TTC549 (cell line): Measurements from ENCODE around the gene CCDC157.

Source experiments
- FAIRE-seq: peaks from 2 replicates; lab custom pipeline; 2012; peaks lifted over from hg19 to GRCh38; lab: Jason Lieb, UNC

Gene CCDC157

DNA sequence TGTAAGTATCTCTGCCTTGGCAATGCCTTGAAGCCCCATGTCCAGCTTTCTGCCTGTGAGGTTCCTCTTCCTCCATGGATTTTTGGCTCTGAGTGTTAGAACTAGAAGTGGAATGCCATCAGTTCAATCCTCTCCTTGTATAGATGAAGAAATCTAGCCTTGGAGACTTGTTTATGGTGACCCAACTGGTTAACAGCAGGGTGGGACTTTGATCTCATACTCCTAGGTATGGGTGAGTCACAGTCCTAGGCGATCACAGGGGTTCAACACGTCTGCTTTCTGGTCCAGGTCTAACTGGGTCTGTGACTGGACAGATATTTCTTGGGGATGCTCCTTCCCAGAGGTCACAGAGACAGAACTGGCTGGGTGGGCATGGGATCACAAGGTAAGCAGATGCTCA is 59.6 kb downstream of the CCDC157 start:
- no peak for FAIRE-seq

GRCh38 chr22:30416837-30417236 is 60.0 kb downstream of the CCDC157 start:
- no peak for FAIRE-seq

DNA sequence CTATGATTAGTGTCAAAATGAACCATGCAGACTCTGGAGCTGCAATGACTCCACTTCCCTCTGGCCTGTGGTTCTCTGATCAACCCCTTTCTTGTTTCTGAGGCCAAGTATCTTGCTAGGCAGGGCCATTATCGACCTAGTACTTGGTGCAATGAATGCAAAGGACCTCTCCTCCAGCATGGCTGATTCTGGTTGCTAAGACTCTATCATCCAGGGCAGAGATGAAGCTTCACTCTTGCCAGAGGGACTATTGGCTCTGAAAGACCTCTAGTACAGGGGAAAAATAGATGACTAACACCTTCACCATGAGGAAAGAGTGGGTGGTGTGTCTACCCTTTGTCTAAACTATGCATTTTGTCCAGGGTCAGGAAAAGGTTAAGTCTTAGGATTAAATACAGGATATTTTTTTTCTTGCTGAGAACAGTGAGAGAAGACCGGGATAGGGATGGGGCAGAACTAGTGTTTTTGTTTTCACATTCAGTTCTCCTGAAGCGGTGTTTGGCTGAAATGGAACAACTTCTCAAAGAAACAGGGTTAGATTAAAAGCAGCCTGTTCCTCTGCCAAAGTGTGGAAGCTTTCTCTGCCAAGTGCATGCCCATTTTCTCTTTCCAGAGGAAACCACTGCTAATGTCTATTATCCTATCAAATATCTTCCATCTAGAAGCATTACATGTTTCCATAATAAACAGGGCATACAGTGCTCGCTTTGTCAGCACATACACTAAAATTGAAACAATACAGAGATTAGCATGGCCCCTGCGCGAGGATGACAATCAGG is 63.7 kb downstream of the CCDC157 start:
- no peak for FAIRE-seq

GRCh38 chr22:30421695-30422480 is 65.1 kb downstream of the CCDC157 start:
- FAIRE-seq = no peak

DNA sequence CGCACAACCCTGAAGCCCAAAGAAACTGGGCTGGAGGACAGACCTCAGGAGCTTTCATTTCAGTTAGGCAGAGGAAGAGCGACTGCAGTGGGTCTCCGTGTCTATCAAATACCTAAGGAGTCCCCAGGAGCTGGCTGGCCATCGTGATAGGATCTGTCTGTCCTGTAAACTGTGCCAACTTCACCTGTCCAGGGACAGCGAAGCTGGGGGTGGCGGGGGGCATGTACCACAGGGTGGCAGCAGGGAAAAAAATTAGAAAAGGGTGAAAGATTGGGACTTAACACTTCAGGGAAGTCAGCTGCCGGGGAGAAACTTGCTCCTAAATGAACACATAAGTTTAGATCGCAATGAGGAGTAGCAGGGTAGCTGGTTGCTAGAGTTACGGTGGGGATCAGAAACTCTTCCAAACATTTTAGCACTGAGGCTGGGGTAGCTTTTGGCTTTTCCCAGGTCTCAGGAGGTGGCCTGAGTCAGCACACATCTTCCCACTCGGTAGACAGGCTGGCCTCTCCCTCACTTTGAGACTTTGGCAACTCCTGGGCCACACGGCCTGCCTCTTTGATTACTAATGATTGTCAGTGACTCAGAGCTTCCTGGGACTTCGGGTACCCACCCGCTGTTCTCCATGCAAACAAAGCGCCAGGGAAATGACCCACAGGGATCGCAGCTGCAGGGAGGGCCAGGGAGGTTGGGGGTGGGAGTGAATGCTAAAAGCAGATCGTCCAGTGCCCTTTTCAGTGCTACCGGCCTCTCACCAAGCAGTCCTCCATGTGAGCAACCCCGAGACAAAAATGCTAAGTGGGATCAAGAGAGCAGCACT is 65.9 kb downstream of the CCDC157 start:
- no peak for FAIRE-seq

- no peak for FAIRE-seq
Measured at GRCh38 chr22:30423301-30423958, 66.6 kb downstream of the CCDC157 start.

DNA sequence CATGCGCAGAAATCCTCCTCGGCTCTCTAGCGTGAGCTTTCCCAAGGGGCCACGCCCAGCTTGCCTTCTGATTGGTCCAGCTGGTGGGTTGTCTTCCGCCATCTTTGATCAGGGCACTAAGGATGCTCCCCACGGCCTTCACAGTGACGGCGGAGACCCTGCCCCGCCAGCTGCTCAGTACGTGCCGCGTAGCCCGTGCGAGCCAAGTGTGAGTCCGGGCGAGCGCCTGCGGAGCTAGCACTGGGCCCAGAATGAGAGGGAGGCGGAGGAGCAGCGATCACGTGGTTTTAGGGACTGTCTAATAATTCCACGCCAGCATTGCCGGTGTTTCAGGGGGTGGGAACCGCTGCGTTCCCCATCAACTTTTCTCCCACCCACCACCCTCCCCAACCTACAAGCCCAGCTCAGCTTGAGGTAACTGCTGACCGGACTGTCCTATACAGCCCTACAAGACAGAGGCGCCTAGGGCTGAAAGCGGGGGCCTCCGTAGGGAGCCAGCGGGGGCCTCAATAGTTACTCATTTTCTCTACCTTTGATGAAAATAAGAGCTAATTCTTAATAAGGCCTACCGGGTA is 67.2 kb downstream of the CCDC157 start:
- peak; percentile 69 for FAIRE-seq

DNA sequence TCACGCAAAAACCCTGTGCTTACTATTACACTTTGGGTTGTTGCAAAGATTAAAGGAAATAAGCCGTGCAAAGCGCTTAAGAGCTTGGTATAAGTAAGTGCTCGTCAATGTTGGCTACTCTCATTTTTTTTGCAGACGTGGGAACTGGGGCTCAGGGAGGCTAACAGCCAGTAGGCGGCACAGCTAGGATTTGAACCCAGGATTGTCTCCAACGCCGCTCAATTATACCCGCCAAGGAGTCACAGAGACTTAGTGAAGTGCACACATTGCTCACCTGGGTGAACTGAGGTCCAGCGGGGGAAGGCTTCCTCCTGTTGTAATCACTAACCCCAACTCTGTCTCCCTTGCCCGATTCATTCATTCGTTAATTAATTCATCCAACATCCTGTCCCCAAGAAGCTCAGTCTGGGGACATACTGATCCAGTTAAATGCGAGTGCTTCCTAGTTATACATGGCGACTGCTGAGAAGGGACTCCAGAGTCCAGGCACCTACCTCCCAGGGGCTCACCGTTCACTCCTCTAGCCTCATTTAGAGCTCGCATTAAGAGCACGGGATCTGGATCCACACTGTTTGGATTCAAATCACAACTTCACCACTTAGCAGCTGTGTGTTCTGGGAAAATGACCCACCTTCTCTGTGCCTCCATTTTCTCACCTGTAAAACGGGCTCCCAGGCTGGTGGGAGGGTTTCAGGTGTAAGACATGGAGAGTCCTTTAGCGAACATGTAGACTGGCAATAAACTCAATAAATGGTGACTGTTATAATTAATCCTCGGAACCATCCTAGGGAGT is 67.9 kb downstream of the CCDC157 start:
- no peak for FAIRE-seq

- no peak for FAIRE-seq
Measured at GRCh38 chr22:30425327-30425615, 68.5 kb downstream of the CCDC157 start.

DNA sequence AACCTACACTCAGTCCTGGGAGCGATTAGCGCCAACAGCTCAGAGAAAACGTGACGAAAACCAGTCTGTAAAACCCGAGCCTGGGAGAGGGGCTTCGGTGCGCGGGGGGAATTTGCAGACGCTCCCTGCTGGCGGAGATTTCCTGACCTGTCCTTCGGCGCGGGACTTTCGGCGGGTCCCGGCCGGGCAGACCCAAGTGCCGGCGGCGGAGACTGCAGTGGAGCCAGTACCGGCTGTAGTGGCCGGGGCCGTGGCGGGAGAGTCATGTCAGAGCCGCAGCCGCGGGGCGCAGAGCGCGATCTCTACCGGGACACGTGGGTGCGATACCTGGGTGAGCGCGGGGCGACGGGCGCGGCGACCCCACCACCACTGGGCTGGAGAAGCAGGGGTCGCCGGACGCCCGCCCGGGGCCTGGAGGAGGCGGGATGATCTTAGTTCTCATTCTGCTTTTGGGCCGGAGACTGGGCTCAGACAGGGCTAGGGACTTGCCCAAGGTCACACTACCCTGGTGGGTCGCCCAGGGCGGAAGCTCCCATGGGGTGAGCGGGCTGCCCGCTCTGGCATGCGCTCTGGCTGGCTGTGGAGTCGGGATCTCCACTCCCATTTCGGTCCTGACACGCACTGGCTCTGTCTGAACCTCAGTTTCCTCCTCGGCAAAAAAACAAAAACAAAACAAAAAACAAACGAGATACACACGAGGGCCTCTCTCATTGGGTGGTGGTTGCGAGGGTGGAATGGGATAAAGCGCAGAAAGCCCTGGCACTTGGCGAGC is 69.0 kb downstream of the CCDC157 start, which contains the start of gene MTFP1:
TSS of gene MTFP1 (plus strand) at position 153 of the 772 bp plus-strand sequence. CDS start at position 265, 112 bp downstream.
- FAIRE-seq = no peak
